ENCODE data around the gene DAND5. TPM values are rescaled to one million over a fixed set of nuclear protein-coding genes. Genes with fewer than 3 reads are reported as not detected.

The DAND5 gene
- total RNA-seq, 1 donor from 2014 or later: not detected

DNA sequence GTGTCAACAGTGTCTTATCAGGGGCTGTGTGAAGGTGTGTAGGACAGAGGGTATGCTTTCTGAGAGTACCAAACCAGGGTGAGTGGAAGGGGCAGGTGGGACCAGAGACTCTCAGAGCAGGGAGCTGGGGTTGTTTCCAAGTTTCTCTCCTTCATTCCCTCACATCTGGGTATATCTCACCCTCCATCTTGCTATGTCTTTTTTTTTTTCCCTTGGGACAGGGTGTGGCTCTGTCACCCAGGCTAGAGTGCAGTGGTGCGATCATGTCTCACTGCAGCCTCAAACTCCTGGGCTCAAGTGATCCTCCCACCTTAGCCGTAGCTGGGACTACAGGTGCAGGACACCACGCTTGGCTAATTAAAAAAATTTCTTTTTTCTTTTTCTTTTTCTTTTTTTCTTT is 10.6 kb downstream of the DAND5 start:
- H3K9me3 ChIP-seq (ENCODE audit: insufficient read depth, low read depth, low read length): no peaks in the 10 kb centered on the region
- TF ChIP-seq EZH2 (IDR thresholded peaks at IDR 0.05; ENCODE audit: insufficient read depth, low read length): no peak
- TF ChIP-seq, protein P1, sequence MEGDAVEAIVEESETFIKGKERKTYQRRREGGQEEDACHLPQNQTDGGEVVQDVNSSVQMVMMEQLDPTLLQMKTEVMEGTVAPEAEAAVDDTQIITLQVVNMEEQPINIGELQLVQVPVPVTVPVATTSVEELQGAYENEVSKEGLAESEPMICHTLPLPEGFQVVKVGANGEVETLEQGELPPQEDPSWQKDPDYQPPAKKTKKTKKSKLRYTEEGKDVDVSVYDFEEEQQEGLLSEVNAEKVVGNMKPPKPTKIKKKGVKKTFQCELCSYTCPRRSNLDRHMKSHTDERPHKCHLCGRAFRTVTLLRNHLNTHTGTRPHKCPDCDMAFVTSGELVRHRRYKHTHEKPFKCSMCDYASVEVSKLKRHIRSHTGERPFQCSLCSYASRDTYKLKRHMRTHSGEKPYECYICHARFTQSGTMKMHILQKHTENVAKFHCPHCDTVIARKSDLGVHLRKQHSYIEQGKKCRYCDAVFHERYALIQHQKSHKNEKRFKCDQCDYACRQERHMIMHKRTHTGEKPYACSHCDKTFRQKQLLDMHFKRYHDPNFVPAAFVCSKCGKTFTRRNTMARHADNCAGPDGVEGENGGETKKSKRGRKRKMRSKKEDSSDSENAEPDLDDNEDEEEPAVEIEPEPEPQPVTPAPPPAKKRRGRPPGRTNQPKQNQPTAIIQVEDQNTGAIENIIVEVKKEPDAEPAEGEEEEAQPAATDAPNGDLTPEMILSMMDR (IDR thresholded peaks at IDR 0.05; ENCODE audit: insufficient read depth, low read depth, low read length): no peak
- no peak for DNase-seq (ENCODE audit: low read depth)
- Mint-ChIP-seq H3K4me1 (ENCODE audit: low read depth, unreplicated experiment) (peaks cover 2% of the 10 kb centered on the region), H3K9me3 (ENCODE audit: unreplicated experiment) (no peaks in the 10 kb centered on the region), H3K27me3 (ENCODE audit: low read depth, unreplicated experiment) (peaks cover 19% of the 10 kb centered on the region), H3K27ac (ENCODE audit: unreplicated experiment) (no peak overlapping the region), H3K36me3 (ENCODE audit: low read depth, unreplicated experiment) (no peaks in the 10 kb centered on the region), H3K4me3 (ENCODE audit: unreplicated experiment) (no peak overlapping the region)
- H3K4me3 ChIP-seq (ENCODE audit: insufficient read depth, low read depth, low read length): no peak overlapping the region
- no peak for FAIRE-seq
- H3K36me3 ChIP-seq (ENCODE audit: insufficient read depth, low read length): no peaks in the 10 kb centered on the region
- H3K9ac ChIP-seq (ENCODE audit: low read length): no peak overlapping the region
- H3K79me2 ChIP-seq (ENCODE audit: insufficient read depth, low read length): no peaks in the 10 kb centered on the region
- H3K27me3 ChIP-seq (ENCODE audit: insufficient read depth, low read length): no peaks in the 10 kb centered on the region
- no peaks in the 10 kb centered on the region for H4K20me1 ChIP-seq (ENCODE audit: insufficient read depth, low read length)
- no peak overlapping the region for H3K4me2 ChIP-seq (ENCODE audit: low read length)
- H3K27ac ChIP-seq (ENCODE audit: low read depth, low read length): no peak overlapping the region
- H2AFZ ChIP-seq (ENCODE audit: low read depth, low read length): no peak overlapping the region
- H3K4me1 ChIP-seq (ENCODE audit: insufficient read depth, low read length): peaks cover 8% of the 10 kb centered on the region

- Histone ChIP-seq H2AFZ (ENCODE audit: low read depth, low read length) (no peak overlapping the region), H3K27me3 (ENCODE audit: insufficient read depth, low read length) (no peaks in the 10 kb centered on the region), H3K9me3 (ENCODE audit: insufficient read depth, low read depth, low read length) (no peaks in the 10 kb centered on the region), H3K36me3 (ENCODE audit: insufficient read depth, low read length) (no peaks in the 10 kb centered on the region), H3K9ac (ENCODE audit: low read length) (no peak overlapping the region), H3K4me1 (ENCODE audit: insufficient read depth, low read length) (peaks cover 18% of the 10 kb centered on the region), H3K27ac (ENCODE audit: low read depth, low read length) (no peak overlapping the region), H4K20me1 (ENCODE audit: insufficient read depth, low read length) (no peaks in the 10 kb centered on the region), H3K4me3 (ENCODE audit: insufficient read depth, low read depth, low read length) (no peak overlapping the region), H3K79me2 (ENCODE audit: insufficient read depth, low read length) (no peaks in the 10 kb centered on the region), H3K4me2 (ENCODE audit: low read length) (no peak overlapping the region)
- Mint-ChIP-seq H3K4me1 (ENCODE audit: low read depth, unreplicated experiment) (peaks cover 2% of the 10 kb centered on the region), H3K9me3 (ENCODE audit: unreplicated experiment) (no peaks in the 10 kb centered on the region), H3K36me3 (ENCODE audit: low read depth, unreplicated experiment) (peaks cover 2% of the 10 kb centered on the region), H3K27me3 (ENCODE audit: low read depth, unreplicated experiment) (peaks cover 36% of the 10 kb centered on the region), H3K4me3 (ENCODE audit: unreplicated experiment) (no peak overlapping the region), H3K27ac (ENCODE audit: unreplicated experiment) (no peak overlapping the region)
- TF ChIP-seq EZH2 (IDR thresholded peaks at IDR 0.05; ENCODE audit: insufficient read depth, low read length): no peak
- TF ChIP-seq, protein P1 (IDR thresholded peaks at IDR 0.05; ENCODE audit: insufficient read depth, low read depth, low read length): no peak
- DNase-seq (ENCODE audit: low read depth) (no peak), FAIRE-seq (no peak)
Measured at GRCh38 chr19:12982648-12983047, 13.3 kb downstream of the DAND5 start.

- H3K4me2 ChIP-seq (ENCODE audit: low read length): peak overlapping the region; percentile 97
- H3K27ac Mint-ChIP-seq (ENCODE audit: unreplicated experiment): no peak overlapping the region
- TF ChIP-seq, protein P1 (IDR thresholded peaks at IDR 0.05; ENCODE audit: insufficient read depth, low read depth, low read length): no peak
- TF ChIP-seq EZH2 (IDR thresholded peaks at IDR 0.05; ENCODE audit: insufficient read depth, low read length): no peak
- no peaks in the 10 kb centered on the region for H3K9me3 ChIP-seq (ENCODE audit: insufficient read depth, low read depth, low read length)
- H3K36me3 ChIP-seq (ENCODE audit: insufficient read depth, low read length): no peaks in the 10 kb centered on the region
- no peaks in the 10 kb centered on the region for H4K20me1 ChIP-seq (ENCODE audit: insufficient read depth, low read length)
- no peaks in the 10 kb centered on the region for H3K27me3 ChIP-seq (ENCODE audit: insufficient read depth, low read length)
- DNase-seq (ENCODE audit: low read depth) (no peak), FAIRE-seq (no peak)
- H2AFZ ChIP-seq (ENCODE audit: low read depth, low read length): peak overlapping the region; percentile 60
- peak overlapping the region; percentile 48 for H3K4me3 ChIP-seq (ENCODE audit: insufficient read depth, low read depth, low read length)
- peak overlapping the region; percentile 84 for H3K9ac ChIP-seq (ENCODE audit: low read length)
- no peaks in the 10 kb centered on the region for H3K9me3 Mint-ChIP-seq (ENCODE audit: unreplicated experiment)
- peaks cover 18% of the 10 kb centered on the region for H3K4me1 ChIP-seq (ENCODE audit: insufficient read depth, low read length)
- H3K4me1 Mint-ChIP-seq (ENCODE audit: low read depth, unreplicated experiment): peaks cover 2% of the 10 kb centered on the region
- H3K4me3 Mint-ChIP-seq (ENCODE audit: unreplicated experiment): no peak overlapping the region
- peak overlapping the region; percentile 38 for H3K27ac ChIP-seq (ENCODE audit: low read depth, low read length)
- peaks cover 35% of the 10 kb centered on the region for H3K27me3 Mint-ChIP-seq (ENCODE audit: low read depth, unreplicated experiment)
- no peaks in the 10 kb centered on the region for H3K79me2 ChIP-seq (ENCODE audit: insufficient read depth, low read length)
- H3K36me3 Mint-ChIP-seq (ENCODE audit: low read depth, unreplicated experiment): peaks cover 2% of the 10 kb centered on the region
Measured at GRCh38 chr19:12983091-12983490, 13.7 kb downstream of the DAND5 start.

Measured in astrocyte (in vitro differentiated cells and primary cell).